Tibial nerve (tissue), 4 donors: Measurements from ENCODE around the gene POMC. TPM values are rescaled to one million over a fixed set of nuclear protein-coding genes. Genes with fewer than 3 reads are reported as not detected.

Source experiments
- DNase-seq, 2 donors: peaks; one replicate each; pipeline ENCODE4 v3.0.0-alpha.2; 2019; ENCODE audit warnings: low spot score in 2 of 2
- H3K27ac ChIP-seq, 4 donors: fragments of 200-600 bp; sonication (generic) in 3 of 4; one replicate each; pipeline ENCODE4 v1.5.1; 2017 to 2019; ENCODE audit warnings: mild to moderate bottlenecking in 1 of 4
- H3K27me3 ChIP-seq, 2 donors: fragments of 200-600 bp; sonication (generic) in 1 of 2; one replicate each; pipeline versions ENCODE4 v1.5.1 to v1.6.0; 2017 to 2019
- H3K36me3 ChIP-seq, 3 donors: fragments of 200-600 bp; sonication (generic); one replicate each; pipeline ENCODE4 v1.5.1; 2018 to 2019
- H3K4me1 ChIP-seq, 4 donors: fragments of 200-600 bp; sonication (generic) in 3 of 4; one replicate each; pipeline ENCODE4 v1.5.1; 2017 to 2019
- H3K4me3 ChIP-seq, 4 donors: fragments of 200-600 bp; sonication (generic) in 3 of 4; one replicate each; pipeline ENCODE4 v1.5.1; 2017 to 2019; ENCODE audit warnings: mild to moderate bottlenecking in 1 of 4, moderate library complexity in 1 of 4
- H3K9me3 ChIP-seq, 4 donors: fragments of 200-600 bp; sonication (generic) in 3 of 4; one replicate each; pipeline ENCODE4 v1.5.1; 2017 to 2019
- CTCF ChIP-seq, 5 experiments: fragments of 200-600 bp in 3 of 5; fragments of 450-650 bp in 2 of 5; sonication (generic) in 3 of 5; IDR thresholded peaks; one replicate each; pipeline ENCODE4 v1.5.1; 2016 to 2019; ENCODE audit warnings: antibody characterized with exemption in 5 of 5, mild to moderate bottlenecking in 3 of 5, moderate library complexity in 2 of 5
- EP300 ChIP-seq, 2 donors: sonication (generic); formaldehyde crosslinking; IDR thresholded peaks; one replicate each; pipeline ENCODE4 v1.6.1; 2017; ENCODE audit warnings: antibody characterized with exemption in 2 of 2, mild to moderate bottlenecking in 1 of 2
- POLR2A ChIP-seq, 2 donors: fragments of 450-650 bp; IDR thresholded peaks; one replicate each; pipeline ENCODE4 v1.6.1; 2017; ENCODE audit warnings: antibody characterized with exemption in 2 of 2, mild to moderate bottlenecking in 2 of 2, moderate library complexity in 2 of 2
- WGBS, 2 donors: methylation state at CpG; one replicate each; pipeline ENCODE4 v1.1.5; 2018; 5-methylcytosine and 5-hydroxymethylcytosine counted together
- total RNA-seq, 4 donors: library from RNA; depleted of rRNA; stranded (reverse); fragments of >200 nt; gene quantifications; one replicate each; pipeline ENCODE4 v1.1.0, GENCODE V29; 2016

POMC gene
- total RNA-seq, 4 donors from 2014 or later = 4.5 to 29.9 (median 9.2) TPM

GRCh38 chr2:25201794-25202193 lies 33.4 kb upstream of the POMC start:
- Histone ChIP-seq H3K36me3 (no peaks in the 10 kb centered on the region), H3K27ac (no peak overlapping the region), H3K27me3 (no peaks in the 10 kb centered on the region), H3K4me3 (no peak overlapping the region), H3K4me1 (peaks cover 0 to 24% (median 3%) of the 10 kb centered on the region in 4 donors), H3K9me3 (no peaks in the 10 kb centered on the region)
- TF ChIP-seq CTCF (IDR thresholded peaks at IDR 0.05) = no peak
- no peak for TF ChIP-seq POLR2A (IDR thresholded peaks at IDR 0.05)
- no peak for TF ChIP-seq EP300 (IDR thresholded peaks at IDR 0.05)
- DNase-seq = no peak
- WGBS, 2 donors = 95 to 98% methylated on average over 6 to 7 of the region's 7 CpGs

DNA sequence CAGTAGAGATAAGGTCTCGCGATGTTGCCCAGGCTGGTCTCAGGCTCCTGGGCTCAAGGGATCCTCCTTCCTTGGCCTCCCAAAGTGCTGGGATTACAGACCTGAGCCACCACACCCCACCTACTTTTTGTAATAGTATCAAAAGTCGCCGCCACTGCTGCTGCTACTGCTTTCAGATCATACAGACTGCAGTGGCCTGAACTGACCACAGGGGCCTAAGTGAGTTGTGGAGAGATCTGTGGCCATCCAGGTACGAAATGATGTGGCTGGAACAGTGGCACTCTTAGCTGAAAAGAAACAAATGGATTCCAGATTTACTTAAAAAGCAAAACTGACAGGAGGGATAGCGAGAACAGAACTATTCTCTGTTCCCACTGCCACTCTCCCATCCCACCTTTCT lies 32.9 kb upstream of the POMC start:
- WGBS, 2 donors = 90 to 91% methylated on average over 6 of the region's 6 CpGs
- peaks cover 0 to 29% (median 4%) of the 10 kb centered on the region in 4 donors for H3K4me1 ChIP-seq
- H3K27ac ChIP-seq = no peak overlapping the region
- DNase-seq = no peak
- no peaks in the 10 kb centered on the region for H3K36me3 ChIP-seq
- no peak overlapping the region for H3K4me3 ChIP-seq
- H3K9me3 ChIP-seq = no peaks in the 10 kb centered on the region
- no peak for TF ChIP-seq EP300 (IDR thresholded peaks at IDR 0.05)
- peak in 1 of 5 experiments; percentile 18 for TF ChIP-seq CTCF (IDR thresholded peaks at IDR 0.05)
- no peaks in the 10 kb centered on the region for H3K27me3 ChIP-seq

GRCh38 chr2:25198576-25198975 lies 30.2 kb upstream of the POMC start:
- no peak for DNase-seq
- Histone ChIP-seq H3K27me3 (no peaks in the 10 kb centered on the region), H3K36me3 (no peaks in the 10 kb centered on the region), H3K4me1 (peaks cover 0 to 28% (median 4%) of the 10 kb centered on the region in 4 donors), H3K27ac (peak overlapping the region in 1 of 4 donors; percentile 36), H3K9me3 (no peaks in the 10 kb centered on the region), H3K4me3 (no peak overlapping the region)
- 37% methylated on average over 5 of the region's 5 CpGs for WGBS, 2 donors
- TF ChIP-seq POLR2A (IDR thresholded peaks at IDR 0.05) (no peak), CTCF (IDR thresholded peaks at IDR 0.05) (no peak), EP300 (IDR thresholded peaks at IDR 0.05) (no peak)

GRCh38 chr2:25198209-25198525 lies 29.8 kb upstream of the POMC start:
- WGBS, 2 donors = 23 to 24% methylated on average over 4 of the region's 4 CpGs
- Histone ChIP-seq H3K4me3 (no peak overlapping the region), H3K4me1 (peaks cover 0 to 28% (median 4%) of the 10 kb centered on the region in 4 donors), H3K27me3 (no peaks in the 10 kb centered on the region), H3K36me3 (no peaks in the 10 kb centered on the region), H3K27ac (peak overlapping the region in 2 of 4 donors; percentile 36 to 54), H3K9me3 (no peaks in the 10 kb centered on the region)
- no peak for DNase-seq
- no peak for TF ChIP-seq EP300 (IDR thresholded peaks at IDR 0.05)
- TF ChIP-seq CTCF (IDR thresholded peaks at IDR 0.05) = no peak
- no peak for TF ChIP-seq POLR2A (IDR thresholded peaks at IDR 0.05)

GRCh38 chr2:25197336-25198208 lies 29.2 kb upstream of the POMC start:
- Histone ChIP-seq H3K9me3 (no peaks in the 10 kb centered on the region), H3K4me3 (no peak overlapping the region), H3K36me3 (no peaks in the 10 kb centered on the region), H3K27me3 (no peaks in the 10 kb centered on the region), H3K27ac (peak overlapping the region in 2 of 4 donors; percentile 36 to 54), H3K4me1 (peaks cover 0 to 28% (median 4%) of the 10 kb centered on the region in 4 donors)
- DNase-seq = no peak
- TF ChIP-seq CTCF (IDR thresholded peaks at IDR 0.05) = no peak
- no peak for TF ChIP-seq EP300 (IDR thresholded peaks at IDR 0.05)
- TF ChIP-seq POLR2A (IDR thresholded peaks at IDR 0.05) = no peak
- WGBS, 2 donors = 41 to 43% methylated on average over 12 of the region's 12 CpGs
